Measurements from ENCODE around the gene CCSER1. TPM values are rescaled to one million over a fixed set of nuclear protein-coding genes. Genes with fewer than 3 reads are reported as not detected.

Gene CCSER1
- total RNA-seq, 3 donors from 2014 or later (not counting 1 experiment from before 2014, with no cell fraction given): 0.87 to 1.1 (median 1.1) TPM

DNA sequence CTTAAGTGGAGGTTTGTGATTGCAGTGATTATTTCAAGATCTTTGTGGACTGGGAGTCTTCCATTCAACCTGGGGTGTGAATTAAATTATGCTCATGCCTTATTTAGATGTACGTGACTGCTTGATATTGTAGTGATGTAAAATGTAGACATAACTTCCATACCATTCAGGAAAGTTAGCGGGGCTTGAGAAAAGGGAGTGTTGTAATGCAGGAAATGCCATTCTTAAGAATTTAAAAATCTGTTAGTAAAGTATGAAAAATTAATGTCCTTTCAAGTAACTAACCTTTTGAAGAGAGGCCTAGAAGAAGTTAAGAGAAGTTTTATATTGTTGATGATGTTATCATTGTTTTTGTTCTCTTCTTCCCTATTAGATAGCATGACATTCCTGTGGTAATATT, 318.2 kb downstream of the CCSER1 start:
- Histone ChIP-seq H3K9me3 (ENCODE audit: control insufficient read depth, insufficient read depth, low read length) (peaks cover 11% of the 10 kb centered on the region), H3K36me3 (ENCODE audit: control insufficient read depth, insufficient read depth, low read length) (no peaks in the 10 kb centered on the region), H3K27me3 (ENCODE audit: control insufficient read depth, insufficient read depth, low read length) (no peaks in the 10 kb centered on the region), H3K4me3 (ENCODE audit: low read length) (no peak overlapping the region), H3K4me1 (ENCODE audit: control insufficient read depth, insufficient read depth, low read length) (no peaks in the 10 kb centered on the region), H3K27ac (ENCODE audit: low read length) (no peak overlapping the region)
- no peak for ATAC-seq
- TF ChIP-seq, protein P1, sequence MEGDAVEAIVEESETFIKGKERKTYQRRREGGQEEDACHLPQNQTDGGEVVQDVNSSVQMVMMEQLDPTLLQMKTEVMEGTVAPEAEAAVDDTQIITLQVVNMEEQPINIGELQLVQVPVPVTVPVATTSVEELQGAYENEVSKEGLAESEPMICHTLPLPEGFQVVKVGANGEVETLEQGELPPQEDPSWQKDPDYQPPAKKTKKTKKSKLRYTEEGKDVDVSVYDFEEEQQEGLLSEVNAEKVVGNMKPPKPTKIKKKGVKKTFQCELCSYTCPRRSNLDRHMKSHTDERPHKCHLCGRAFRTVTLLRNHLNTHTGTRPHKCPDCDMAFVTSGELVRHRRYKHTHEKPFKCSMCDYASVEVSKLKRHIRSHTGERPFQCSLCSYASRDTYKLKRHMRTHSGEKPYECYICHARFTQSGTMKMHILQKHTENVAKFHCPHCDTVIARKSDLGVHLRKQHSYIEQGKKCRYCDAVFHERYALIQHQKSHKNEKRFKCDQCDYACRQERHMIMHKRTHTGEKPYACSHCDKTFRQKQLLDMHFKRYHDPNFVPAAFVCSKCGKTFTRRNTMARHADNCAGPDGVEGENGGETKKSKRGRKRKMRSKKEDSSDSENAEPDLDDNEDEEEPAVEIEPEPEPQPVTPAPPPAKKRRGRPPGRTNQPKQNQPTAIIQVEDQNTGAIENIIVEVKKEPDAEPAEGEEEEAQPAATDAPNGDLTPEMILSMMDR (IDR thresholded peaks at IDR 0.05): no peak
- Mint-ChIP-seq H3K4me3 (no peak overlapping the region), H3K27me3 (ENCODE audit: low read depth in 2 of 2) (no peaks in the 10 kb centered on the region), H3K36me3 (no peaks in the 10 kb centered on the region), H3K9me3 (peaks cover 6 to 7% of the 10 kb centered on the region in 2 donors), H3K27ac (no peak overlapping the region), H3K4me1 (no peaks in the 10 kb centered on the region)
- no peak for DNase-seq
- intact Hi-C loops (cut with micrococcal nuclease): no loop called here
- WGBS (ENCODE audit: insufficient coverage): no CpG with 5 or more reads among the region's 2 CpGs

DNA sequence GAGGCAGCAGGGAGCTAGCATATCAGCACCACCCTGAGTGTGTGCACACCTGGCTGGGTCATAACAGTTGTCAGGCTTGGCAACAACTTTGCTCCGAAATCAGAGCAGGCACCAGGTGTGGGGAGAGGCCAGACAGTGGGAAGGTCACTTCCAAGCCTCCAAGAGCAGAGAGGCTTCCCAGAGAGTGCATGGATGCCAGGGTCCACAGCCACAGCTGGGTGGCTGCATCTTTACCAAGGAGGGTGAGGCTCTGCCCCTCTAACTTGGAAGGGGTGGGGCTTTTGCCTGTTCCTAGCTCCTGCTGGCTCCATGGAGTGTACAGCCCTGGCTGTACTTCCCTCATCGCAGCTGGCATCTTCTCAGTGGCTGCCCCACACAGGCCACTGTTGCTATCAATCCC, 322.4 kb downstream of the CCSER1 start:
- Histone ChIP-seq H3K27ac (ENCODE audit: low read length) (no peak overlapping the region), H3K27me3 (ENCODE audit: control insufficient read depth, insufficient read depth, low read length) (no peaks in the 10 kb centered on the region), H3K4me3 (ENCODE audit: low read length) (no peak overlapping the region), H3K9me3 (ENCODE audit: control insufficient read depth, insufficient read depth, low read length) (peaks cover 11% of the 10 kb centered on the region), H3K4me1 (ENCODE audit: control insufficient read depth, insufficient read depth, low read length) (no peaks in the 10 kb centered on the region), H3K36me3 (ENCODE audit: control insufficient read depth, insufficient read depth, low read length) (no peaks in the 10 kb centered on the region)
- H3K27ac Mint-ChIP-seq: no peak overlapping the region
- no peaks in the 10 kb centered on the region for H3K36me3 Mint-ChIP-seq
- no peaks in the 10 kb centered on the region for H3K4me1 Mint-ChIP-seq
- peaks cover 4 to 6% of the 10 kb centered on the region in 2 donors for H3K9me3 Mint-ChIP-seq
- no peaks in the 10 kb centered on the region for H3K27me3 Mint-ChIP-seq (ENCODE audit: low read depth in 2 of 2)
- 68% methylated on average over 2 of the region's 2 CpGs for WGBS (ENCODE audit: insufficient coverage)
- H3K4me3 Mint-ChIP-seq: no peak overlapping the region
- ATAC-seq (no peak), DNase-seq (no peak)
- TF ChIP-seq, protein P1 (IDR thresholded peaks at IDR 0.05): no peak
- intact Hi-C loops (cut with micrococcal nuclease): no loop called here

DNA sequence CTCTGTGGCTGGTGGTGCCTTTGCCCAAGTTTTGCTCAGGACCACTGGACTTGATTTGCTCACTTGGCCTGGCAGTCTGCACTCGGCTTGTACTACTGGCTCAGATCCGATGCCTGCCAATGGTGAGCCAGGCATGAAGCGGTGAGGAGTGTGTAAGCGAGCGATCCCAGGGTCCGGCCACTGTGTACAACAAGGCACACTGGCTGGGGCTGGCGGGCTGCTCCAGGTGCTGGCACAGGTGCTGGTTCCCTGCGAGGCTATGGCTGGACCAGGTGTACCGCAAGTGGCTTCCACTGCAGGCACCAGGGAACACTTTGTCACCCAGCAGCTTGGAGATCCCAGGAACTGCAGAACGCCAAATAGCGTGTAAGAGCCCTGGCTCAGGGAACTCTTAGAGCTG, 329.7 kb downstream of the CCSER1 start:
- H3K36me3 ChIP-seq (ENCODE audit: control insufficient read depth, insufficient read depth, low read length): no peaks in the 10 kb centered on the region
- H3K4me1 ChIP-seq (ENCODE audit: control insufficient read depth, insufficient read depth, low read length): no peaks in the 10 kb centered on the region
- no peak overlapping the region for H3K27ac ChIP-seq (ENCODE audit: low read length)
- Mint-ChIP-seq H3K27ac (no peak overlapping the region), H3K9me3 (peaks cover 6 to 9% of the 10 kb centered on the region in 2 donors), H3K4me1 (no peaks in the 10 kb centered on the region), H3K36me3 (no peaks in the 10 kb centered on the region), H3K4me3 (no peak overlapping the region), H3K27me3 (ENCODE audit: low read depth in 2 of 2) (no peaks in the 10 kb centered on the region)
- intact Hi-C loops (cut with micrococcal nuclease): no loop called here
- DNase-seq: no peak
- H3K4me3 ChIP-seq (ENCODE audit: low read length): no peak overlapping the region
- H3K9me3 ChIP-seq (ENCODE audit: control insufficient read depth, insufficient read depth, low read length): peaks cover 2% of the 10 kb centered on the region
- 94% methylated on average over 11 of the region's 11 CpGs for WGBS (ENCODE audit: insufficient coverage)
- ATAC-seq: no peak
- TF ChIP-seq, protein P1 (IDR thresholded peaks at IDR 0.05): no peak
- H3K27me3 ChIP-seq (ENCODE audit: control insufficient read depth, insufficient read depth, low read length): no peaks in the 10 kb centered on the region

DNA sequence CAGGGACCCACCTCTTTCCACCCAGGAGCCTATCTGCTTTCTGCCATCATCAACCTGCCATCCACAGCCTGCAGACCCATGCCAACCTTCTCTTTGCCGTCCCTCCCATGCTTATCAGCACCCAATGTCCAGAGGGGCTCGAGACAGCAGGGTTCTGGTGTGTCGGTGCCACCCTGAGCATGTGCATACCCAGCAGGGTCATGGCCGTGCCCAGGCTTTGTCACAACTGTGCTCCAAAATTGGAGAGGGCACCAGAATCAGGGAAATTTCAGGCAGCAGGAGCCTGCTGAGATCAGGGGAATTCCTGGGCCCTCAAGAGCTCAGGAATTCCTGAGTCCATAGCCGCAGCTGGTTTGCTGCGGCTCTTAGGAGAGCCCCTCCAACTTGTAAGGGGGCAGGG, 330.6 kb downstream of the CCSER1 start:
- DNase-seq: no peak
- no peaks in the 10 kb centered on the region for H3K36me3 ChIP-seq (ENCODE audit: control insufficient read depth, insufficient read depth, low read length)
- 91% methylated on average over 6 of the region's 6 CpGs for WGBS (ENCODE audit: insufficient coverage)
- no peak for ATAC-seq
- TF ChIP-seq, protein P1 (IDR thresholded peaks at IDR 0.05): no peak
- H3K27ac ChIP-seq (ENCODE audit: low read length): no peak overlapping the region
- Mint-ChIP-seq H3K27me3 (ENCODE audit: low read depth in 2 of 2) (no peaks in the 10 kb centered on the region), H3K36me3 (no peaks in the 10 kb centered on the region), H3K4me3 (no peak overlapping the region), H3K27ac (no peak overlapping the region), H3K4me1 (no peaks in the 10 kb centered on the region), H3K9me3 (peaks cover 6 to 9% of the 10 kb centered on the region in 2 donors)
- intact Hi-C loops (cut with micrococcal nuclease): no loop called here
- no peaks in the 10 kb centered on the region for H3K27me3 ChIP-seq (ENCODE audit: control insufficient read depth, insufficient read depth, low read length)
- no peaks in the 10 kb centered on the region for H3K4me1 ChIP-seq (ENCODE audit: control insufficient read depth, insufficient read depth, low read length)
- H3K9me3 ChIP-seq (ENCODE audit: control insufficient read depth, insufficient read depth, low read length): peaks cover 2% of the 10 kb centered on the region
- H3K4me3 ChIP-seq (ENCODE audit: low read length): no peak overlapping the region
